Neural cell (in vitro differentiated cells): ENCODE measurements around the gene CDK1. TPM values are rescaled to one million over a fixed set of nuclear protein-coding genes. Genes with fewer than 3 reads are reported as not detected.

Source experiments
- H2AFZ ChIP-seq: fragments of 200-600, 300-800 bp; sonication (generic), shearing (Covaris generic); 2 replicates; pipeline ENCODE4 v1.6.0; 2014; ENCODE audit warnings: low read depth, mild to moderate bottlenecking, antibody characterized with exemption, low read length, moderate library complexity
- H3F3A ChIP-seq: fragments of 200-600 bp; shearing (Covaris generic); 2 replicates; pipeline ENCODE4 v1.6.1; 2016; ENCODE audit warnings: mild to moderate bottlenecking, moderate library complexity, mixed read lengths, antibody characterized with exemption, low read length; ENCODE audit not compliant: insufficient read depth, poor library complexity, severe bottlenecking
- H3K27ac ChIP-seq: fragments of 200-600, 300-800 bp; sonication (generic), shearing (Covaris generic); 2 replicates; pipeline ENCODE4 v1.5.1; 2014; ENCODE audit warnings: mild to moderate bottlenecking, low read length, moderate library complexity
- H3K27me3 ChIP-seq: fragments of 300-800, 200-600 bp; sonication (generic), shearing (Covaris generic); 2 replicates; pipeline ENCODE4 v1.6.0; 2014; ENCODE audit warnings: mild to moderate bottlenecking, low read depth, low read length, moderate library complexity; ENCODE audit not compliant: insufficient read depth
- H3K36me3 ChIP-seq: fragments of 300-800, 200-600 bp; sonication (generic), shearing (Covaris generic); 2 replicates; pipeline ENCODE4 v1.5.1; 2014; ENCODE audit warnings: mild to moderate bottlenecking, antibody characterized with exemption, low read length, moderate library complexity; ENCODE audit not compliant: insufficient read depth
- H3K4me2 ChIP-seq: fragments of 300-800, 200-600 bp; sonication (generic), shearing (Covaris generic); 2 replicates; pipeline ENCODE4 v1.6.0; 2014; ENCODE audit warnings: mild to moderate bottlenecking, low read length
- H3K4me3 ChIP-seq: fragments of 300-800, 200-600 bp; sonication (generic), shearing (Covaris generic); 2 replicates; pipeline ENCODE4 v1.5.1; 2014; ENCODE audit warnings: mild to moderate bottlenecking, low read length, moderate library complexity
- H3K79me2 ChIP-seq: fragments of 200-600 bp; shearing (Covaris generic); replicated peaks from 2 replicates; pipeline ENCODE4 v1.6.0; 2014; ENCODE audit warnings: mild to moderate bottlenecking, low read length, moderate library complexity; ENCODE audit not compliant: insufficient read depth
- H3K9ac ChIP-seq: fragments of 300-800, 200-600 bp; sonication (generic), shearing (Covaris generic); 2 replicates; pipeline ENCODE4 v1.6.1; 2016; ENCODE audit warnings: mild to moderate bottlenecking, low read length, mixed read lengths
- H3K9me2 ChIP-seq: fragments of 200-600 bp; shearing (Covaris generic); 2 replicates; pipeline ENCODE4 v1.6.1; 2016; ENCODE audit warnings: mild to moderate bottlenecking, low read length, mixed read lengths; ENCODE audit not compliant: insufficient read depth
- H3K9me3 ChIP-seq: fragments of 200-600, 300-800 bp; sonication (generic), shearing (Covaris generic); 2 replicates; pipeline ENCODE4 v1.6.1; 2016; ENCODE audit warnings: mild to moderate bottlenecking, mixed run types, low read length, moderate library complexity, mixed read lengths
- H4K20me1 ChIP-seq: fragments of 200-600 bp; shearing (Covaris generic); 2 replicates; pipeline ENCODE4 v1.6.1; 2016; ENCODE audit warnings: mild to moderate bottlenecking, mixed run types; ENCODE audit not compliant: insufficient read depth
- CTCF ChIP-seq: fragments of 450-650 bp; IDR thresholded peaks from 2 replicates; pipeline ENCODE4 v1.5.1; 2014; ENCODE audit warnings: antibody characterized with exemption, mild to moderate bottlenecking, moderate library complexity; ENCODE audit not compliant: poor library complexity, severe bottlenecking
- EP300 ChIP-seq: fragments of 450-650 bp; conservative IDR thresholded peaks from 2 replicates; pipeline ENCODE4 v1.6.1; 2014; ENCODE audit warnings: antibody characterized with exemption, mild to moderate bottlenecking, moderate library complexity; ENCODE audit not compliant: poor library complexity, severe bottlenecking
- EZH2 ChIP-seq: fragments of 200-600, 300-800 bp; shearing (Covaris generic), sonication (generic); IDR thresholded peaks from 2 replicates; pipeline ENCODE4 v1.6.1; 2014; ENCODE audit warnings: antibody characterized with exemption, low read length, borderline replicate concordance, mild to moderate bottlenecking; ENCODE audit not compliant: insufficient read depth, poor library complexity, severe bottlenecking
- MXI1 ChIP-seq: fragments of 450-650 bp; conservative IDR thresholded peaks from 2 replicates; pipeline ENCODE4 v1.6.1; 2014; ENCODE audit warnings: antibody characterized with exemption, mild to moderate bottlenecking; ENCODE audit not compliant: poor library complexity, severe bottlenecking
- POLR2AphosphoS5 ChIP-seq: IDR thresholded peaks from 2 replicates; pipeline ENCODE4 v1.6.1; 2012
- RAD21 ChIP-seq: fragments of 450-650 bp; conservative IDR thresholded peaks from 2 replicates; pipeline ENCODE4 v1.6.1; 2014; ENCODE audit warnings: antibody characterized with exemption, mild to moderate bottlenecking, moderate library complexity
- REST ChIP-seq: IDR thresholded peaks from 2 replicates; pipeline ENCODE4 v1.6.1; 2012; ENCODE audit warnings: borderline replicate concordance
- SMC3 ChIP-seq: fragments of 450-650 bp; conservative IDR thresholded peaks from 2 replicates; pipeline ENCODE4 v1.6.1; 2014; ENCODE audit warnings: antibody characterized with exemption, mild to moderate bottlenecking, moderate library complexity; ENCODE audit not compliant: poor library complexity
- TAF1 ChIP-seq: IDR thresholded peaks from 2 replicates; pipeline ENCODE4 v1.6.1; 2012; ENCODE audit warnings: low read depth
- polyA plus RNA-seq: library from polyadenylated mRNA; depleted of rRNA; stranded (reverse); fragments of >200 nt; gene quantifications from 2 replicates; pipeline ENCODE4 v1.2.3, GENCODE V29; 2014

The CDK1 gene
- polyA plus RNA-seq, 1 donor from 2014 or later, result 4.0 TPM

GRCh38 chr10:60747817-60748469, 30.3 kb upstream of the CDK1 start:
- Histone ChIP-seq H3K27ac (no peak overlapping the region), H3K4me3 (no peak overlapping the region), H3K9ac (no peak overlapping the region), H3K36me3 (no peaks in the 10 kb centered on the region), H3K9me2 (no peaks in the 10 kb centered on the region), H3K79me2 (no peaks in the 10 kb centered on the region), H3K9me3 (no peaks in the 10 kb centered on the region), H2AFZ (no peak overlapping the region), H4K20me1 (no peaks in the 10 kb centered on the region), H3F3A (no peaks in the 10 kb centered on the region), H3K27me3 (no peaks in the 10 kb centered on the region), H3K4me2 (no peak overlapping the region)
- TF ChIP-seq TAF1 (no peak), REST (no peak)

GRCh38 chr10:60753152-60753551, 25.1 kb upstream of the CDK1 start:
- no peaks in the 10 kb centered on the region for H3K79me2 ChIP-seq
- H3K27me3 ChIP-seq, result no peaks in the 10 kb centered on the region
- no peaks in the 10 kb centered on the region for H3F3A ChIP-seq
- H4K20me1 ChIP-seq, result no peaks in the 10 kb centered on the region
- no peaks in the 10 kb centered on the region for H3K36me3 ChIP-seq
- H2AFZ ChIP-seq, result no peak overlapping the region
- H3K27ac ChIP-seq, result no peak overlapping the region
- H3K4me3 ChIP-seq, result no peak overlapping the region
- H3K9me3 ChIP-seq, result no peaks in the 10 kb centered on the region
- no peaks in the 10 kb centered on the region for H3K9me2 ChIP-seq
- no peak overlapping the region for H3K4me2 ChIP-seq
- TF ChIP-seq REST, result no peak
- TF ChIP-seq RAD21, result no peak
- no peak for TF ChIP-seq CTCF
- TF ChIP-seq MXI1, result no peak
- TF ChIP-seq EP300, result no peak
- no peak for TF ChIP-seq TAF1
- TF ChIP-seq POLR2AphosphoS5, result no peak
- TF ChIP-seq EZH2, result no peak
- TF ChIP-seq SMC3, result no peak
- H3K9ac ChIP-seq, result no peak overlapping the region
